Effector memory CD4-positive, alpha-beta T cell (primary cell): ENCODE data around the gene EEF1AKMT3.
"Not testable (repeated sequence)": the region's sequence is repeated elsewhere in the genome, so short reads cannot be mapped to it uniquely, and the experiment has no call there.

ENCODE experiments used
- DNase-seq, 3 donors: peaks; one replicate each; pipeline ENCODE4 v3.0.0-alpha.2; 2020
- H3K27ac ChIP-seq: 2 replicates; pipeline ENCODE4 v1.7.0; 2013; ENCODE audit warnings: mild to moderate bottlenecking, low read length, moderate library complexity; ENCODE audit not compliant: insufficient read depth, poor library complexity, severe bottlenecking
- H3K27me3 ChIP-seq: replicated peaks from 2 replicates; pipeline ENCODE4 v1.7.0; 2013; ENCODE audit warnings: mild to moderate bottlenecking, low read length; ENCODE audit not compliant: insufficient read depth, control insufficient read depth, poor library complexity, severe bottlenecking
- H3K36me3 ChIP-seq: 2 replicates; pipeline ENCODE4 v1.7.0; 2013; ENCODE audit warnings: mild to moderate bottlenecking, low read length, moderate library complexity; ENCODE audit not compliant: control insufficient read depth, insufficient read depth
- H3K4me1 ChIP-seq: 2 replicates; pipeline ENCODE4 v1.7.0; 2013; ENCODE audit warnings: low read length, mild to moderate bottlenecking; ENCODE audit not compliant: control insufficient read depth, insufficient read depth, poor library complexity, severe bottlenecking
- H3K4me3 ChIP-seq: 2 replicates; pipeline ENCODE4 v1.7.0; 2013; ENCODE audit warnings: low read length, low read depth, mild to moderate bottlenecking; ENCODE audit not compliant: insufficient read depth, poor library complexity, severe bottlenecking
- H3K9me3 ChIP-seq: 2 replicates; pipeline ENCODE4 v1.7.0; 2013; ENCODE audit warnings: mild to moderate bottlenecking, low read length, moderate library complexity; ENCODE audit not compliant: control insufficient read depth

The EEF1AKMT3 gene

GRCh38 chr12:57816001-57816854 is 43.8 kb downstream of the EEF1AKMT3 start:
- H3K4me3 ChIP-seq = no peak overlapping the region
- no peak for DNase-seq
- H3K27ac ChIP-seq = no peak overlapping the region
- peaks cover 5% of the 10 kb centered on the region for H3K36me3 ChIP-seq
- no peaks in the 10 kb centered on the region for H3K9me3 ChIP-seq
- no peaks in the 10 kb centered on the region for H3K27me3 ChIP-seq
- H3K4me1 ChIP-seq = no peaks in the 10 kb centered on the region

GRCh38 chr12:57816855-57817151 is 44.4 kb downstream of the EEF1AKMT3 start:
- Histone ChIP-seq H3K36me3 (peaks cover 11% of the 10 kb centered on the region), H3K4me1 (no peaks in the 10 kb centered on the region), H3K4me3 (no peak overlapping the region), H3K9me3 (no peaks in the 10 kb centered on the region), H3K27me3 (no peaks in the 10 kb centered on the region), H3K27ac (no peak overlapping the region)
- DNase-seq = no peak

GRCh38 chr12:57817261-57817989 is 45.0 kb downstream of the EEF1AKMT3 start:
- Histone ChIP-seq H3K4me3 (no peak overlapping the region), H3K4me1 (no peaks in the 10 kb centered on the region), H3K9me3 (no peaks in the 10 kb centered on the region), H3K27ac (no peak overlapping the region), H3K36me3 (peaks cover 15% of the 10 kb centered on the region), H3K27me3 (no peaks in the 10 kb centered on the region)
- DNase-seq = no peak

- H3K9me3 ChIP-seq, DNase-seq, H3K27me3 ChIP-seq, H3K27ac ChIP-seq, H3K4me3 ChIP-seq, H3K4me1 ChIP-seq: not testable (repeated sequence)
- H3K36me3 ChIP-seq = peaks cover 20% of the 10 kb centered on the region
Measured at GRCh38 chr12:57817990-57818331, 45.5 kb downstream of the EEF1AKMT3 start.

GRCh38 chr12:57820119-57820518 is 47.7 kb downstream of the EEF1AKMT3 start:
- DNase-seq, H3K4me3 ChIP-seq, H3K27ac ChIP-seq, H3K4me1 ChIP-seq, H3K9me3 ChIP-seq, H3K27me3 ChIP-seq: not testable (repeated sequence)
- H3K36me3 ChIP-seq = peaks cover 42% of the 10 kb centered on the region

- H3K27me3 ChIP-seq, DNase-seq, H3K27ac ChIP-seq, H3K9me3 ChIP-seq, H3K4me3 ChIP-seq, H3K4me1 ChIP-seq: not testable (repeated sequence)
- peaks cover 51% of the 10 kb centered on the region for H3K36me3 ChIP-seq
Measured at GRCh38 chr12:57821015-57821414, 48.6 kb downstream of the EEF1AKMT3 start.

GRCh38 chr12:57821474-57822214 is 49.2 kb downstream of the EEF1AKMT3 start:
- Histone ChIP-seq H3K9me3 (no peaks in the 10 kb centered on the region), H3K4me3 (no peak overlapping the region), H3K4me1 (no peaks in the 10 kb centered on the region), H3K27ac (no peak overlapping the region), H3K36me3 (peaks cover 57% of the 10 kb centered on the region), H3K27me3 (no peaks in the 10 kb centered on the region)
- no peak for DNase-seq

- no peaks in the 10 kb centered on the region for H3K9me3 ChIP-seq
- H3K36me3 ChIP-seq = peaks cover 66% of the 10 kb centered on the region
- H3K27ac ChIP-seq = no peak overlapping the region
- no peak overlapping the region for H3K4me3 ChIP-seq
- no peaks in the 10 kb centered on the region for H3K4me1 ChIP-seq
- H3K27me3 ChIP-seq = no peaks in the 10 kb centered on the region
- DNase-seq = no peak
Measured at GRCh38 chr12:57822392-57823130, 50.1 kb downstream of the EEF1AKMT3 start.

- no peaks in the 10 kb centered on the region for H3K27me3 ChIP-seq
- H3K4me1 ChIP-seq = no peaks in the 10 kb centered on the region
- H3K4me3 ChIP-seq = no peak overlapping the region
- no peak for DNase-seq
- H3K9me3 ChIP-seq = no peaks in the 10 kb centered on the region
- H3K27ac ChIP-seq = no peak overlapping the region
- peaks cover 73% of the 10 kb centered on the region for H3K36me3 ChIP-seq
Measured at GRCh38 chr12:57823131-57823907, 50.9 kb downstream of the EEF1AKMT3 start.
